ENCODE results near the gene VAMP1. TPM values are rescaled to one million over a fixed set of nuclear protein-coding genes. Genes with fewer than 3 reads are reported as not detected.
"Not testable (repeated sequence)": the region's sequence is repeated elsewhere in the genome, so short reads cannot be mapped to it uniquely, and the experiment has no call there.

The VAMP1 gene
- total RNA-seq, 2 donors from 2014 or later, result 47.6 to 151 TPM

GRCh38 chr12:6477601-6478377 lies 7.3 kb upstream of the VAMP1 start:
- not testable (repeated sequence) for H3K36me3 Mint-ChIP-seq; H3K27ac Mint-ChIP-seq; ATAC-seq; DNase-seq (ENCODE audit: low spot score in 2 of 2); H3K9me3 Mint-ChIP-seq

GRCh38 chr12:6476489-6476888 lies 6.0 kb upstream of the VAMP1 start:
- no peaks in the 10 kb centered on the region for H3K36me3 Mint-ChIP-seq
- no peaks in the 10 kb centered on the region for H3K9me3 Mint-ChIP-seq
- no peak for ATAC-seq
- no peak for DNase-seq (ENCODE audit: low spot score in 2 of 2)
- no peak overlapping the region for H3K27ac Mint-ChIP-seq

GRCh38 chr12:6475233-6475975 lies 4.9 kb upstream of the VAMP1 start:
- not testable (repeated sequence) for H3K36me3 Mint-ChIP-seq

GRCh38 chr12:6472491-6472890 lies 2.0 kb upstream of the VAMP1 start:
- ATAC-seq (no peak), DNase-seq (ENCODE audit: low spot score in 2 of 2) (no peak)
- no peaks in the 10 kb centered on the region for H3K9me3 Mint-ChIP-seq
- peak overlapping the region in 1 of 2 donors; percentile 86 for H3K27ac Mint-ChIP-seq
- H3K36me3 Mint-ChIP-seq, result peaks cover 17 to 30% of the 10 kb centered on the region in 2 donors

More at GRCh38 chr12:6475233-6475975, 4.9 kb upstream of the VAMP1 start:
- not testable (repeated sequence) for H3K9me3 Mint-ChIP-seq; ATAC-seq; DNase-seq (ENCODE audit: low spot score in 2 of 2)
- peak overlapping the region in 1 of 2 donors; percentile 14 for H3K27ac Mint-ChIP-seq

GRCh38 chr12:6471989-6472360 lies 1.5 kb upstream of the VAMP1 start:
- Mint-ChIP-seq H3K9me3 (no peaks in the 10 kb centered on the region), H3K36me3 (peaks cover 23 to 36% of the 10 kb centered on the region in 2 donors), H3K27ac (peak overlapping the region in 1 of 2 donors; percentile 86)
- DNase-seq (ENCODE audit: low spot score in 2 of 2), result no peak
- no peak for ATAC-seq

GRCh38 chr12:6469609-6470374 lies 685 bp downstream of the VAMP1 start:
- peak overlapping the region; percentile 86 to 97 for H3K27ac Mint-ChIP-seq
- H3K36me3 Mint-ChIP-seq, result peaks cover 34 to 54% of the 10 kb centered on the region in 2 donors
- DNase-seq (ENCODE audit: low spot score in 2 of 2) (no peak), ATAC-seq (no peak)
- H3K9me3 Mint-ChIP-seq, result no peaks in the 10 kb centered on the region

GRCh38 chr12:6469092-6469491 lies 1.4 kb downstream of the VAMP1 start:
- H3K9me3 Mint-ChIP-seq, result no peaks in the 10 kb centered on the region
- no peak for DNase-seq (ENCODE audit: low spot score in 2 of 2)
- H3K27ac Mint-ChIP-seq, result peak overlapping the region; percentile 86 to 97
- no peak for ATAC-seq
- peaks cover 41 to 61% of the 10 kb centered on the region in 2 donors for H3K36me3 Mint-ChIP-seq

- Mint-ChIP-seq H3K36me3 (peaks cover 49 to 69% of the 10 kb centered on the region in 2 donors), H3K27ac (peak overlapping the region; percentile 86 to 97), H3K9me3 (no peaks in the 10 kb centered on the region)
- no peak for DNase-seq (ENCODE audit: low spot score in 2 of 2)
- no peak for ATAC-seq
These were observed 2.2 kb downstream of the VAMP1 start for GRCh38 chr12:6468283-6468575.

GRCh38 chr12:6467571-6468282 lies 2.8 kb downstream of the VAMP1 start:
- ATAC-seq; DNase-seq (ENCODE audit: low spot score in 2 of 2); H3K9me3 Mint-ChIP-seq: not testable (repeated sequence)
- peak overlapping the region; percentile 86 to 98 for H3K27ac Mint-ChIP-seq
- peaks cover 54 to 74% of the 10 kb centered on the region in 2 donors for H3K36me3 Mint-ChIP-seq

GRCh38 chr12:6466751-6467150 lies 3.7 kb downstream of the VAMP1 start:
- H3K36me3 Mint-ChIP-seq, result peaks cover 64 to 84% of the 10 kb centered on the region in 2 donors
- H3K9me3 Mint-ChIP-seq; ATAC-seq; DNase-seq (ENCODE audit: low spot score in 2 of 2): not testable (repeated sequence)
- H3K27ac Mint-ChIP-seq, result peak overlapping the region; percentile 86 to 98

- H3K36me3 Mint-ChIP-seq, result peaks cover 70 to 90% of the 10 kb centered on the region in 2 donors
- no peaks in the 10 kb centered on the region for H3K9me3 Mint-ChIP-seq
- no peak for DNase-seq (ENCODE audit: low spot score in 2 of 2)
- H3K27ac Mint-ChIP-seq, result peak overlapping the region; percentile 86 to 98
- ATAC-seq, result no peak
These were observed 4.3 kb downstream of the VAMP1 start for GRCh38 chr12:6466184-6466573.

- no peaks in the 10 kb centered on the region for H3K9me3 Mint-ChIP-seq
- H3K36me3 Mint-ChIP-seq, result peaks cover 75 to 95% of the 10 kb centered on the region in 2 donors
- peak overlapping the region; percentile 86 to 98 for H3K27ac Mint-ChIP-seq
- no peak for ATAC-seq
- peak in 1 of 2 donors; percentile 53 for DNase-seq (ENCODE audit: low spot score in 2 of 2)
These were observed 4.9 kb downstream of the VAMP1 start for GRCh38 chr12:6465467-6466183.

- Mint-ChIP-seq H3K27ac (peak overlapping the region; percentile 95 to 97), H3K9me3 (no peaks in the 10 kb centered on the region), H3K36me3 (peaks cover 83 to 91% of the 10 kb centered on the region in 2 donors)
- ATAC-seq, result no peak
- DNase-seq (ENCODE audit: low spot score in 2 of 2), result no peak
These were observed 5.9 kb downstream of the VAMP1 start for GRCh38 chr12:6464531-6464930.

GRCh38 chr12:6463858-6464257 lies 6.6 kb downstream of the VAMP1 start:
- peaks cover 84 to 90% of the 10 kb centered on the region in 2 donors for H3K36me3 Mint-ChIP-seq
- ATAC-seq (no peak), DNase-seq (ENCODE audit: low spot score in 2 of 2) (no peak)
- H3K9me3 Mint-ChIP-seq, result no peaks in the 10 kb centered on the region
- H3K27ac Mint-ChIP-seq, result peak overlapping the region; percentile 95 to 97

- H3K27ac Mint-ChIP-seq, result peak overlapping the region; percentile 95 to 97
- DNase-seq (ENCODE audit: low spot score in 2 of 2) (no peak), ATAC-seq (no peak)
- H3K9me3 Mint-ChIP-seq, result no peaks in the 10 kb centered on the region
- peaks cover 84 to 90% of the 10 kb centered on the region in 2 donors for H3K36me3 Mint-ChIP-seq
These were observed 7.3 kb downstream of the VAMP1 start for GRCh38 chr12:6463216-6463615.

Data from activated naive CD4-positive, alpha-beta T cell treated with anti-CD3 and anti-CD28 coated beads, Interleukin-2, amount 50 U/mL, for 72 hours (primary cell).